SK-N-SH treated with all-trans-retinoic acid at 6 μM for 48 hours (cell line): Measurements from ENCODE around the gene VSNL1.
A peak's percentile ranks its signal among the peaks of the same experiment; 100 is the strongest.

Source experiments
- ATAC-seq: fragments of 200-7000 bp; cut with Tn5 transposase; 3 replicates; pipeline ENCODE4 v1.9.1; 2020; ENCODE audit warnings: mild to moderate bottlenecking, moderate library complexity
- ARNTL ChIP-seq: fragments of 450-650 bp; formaldehyde crosslinking; IDR thresholded peaks from 2 replicates; pipeline ENCODE4 v1.5.0; 2020; ENCODE audit warnings: low read depth, mild to moderate bottlenecking, moderate library complexity, borderline replicate concordance
- BACH2 ChIP-seq: fragments of 250-450 bp; sonication (Bioruptor Pico); IDR thresholded peaks from 2 replicates; pipeline ENCODE4 v1.9.0; 2021; ENCODE audit warnings: mild to moderate bottlenecking, borderline replicate concordance
- CREB5 ChIP-seq: fragments of 250-450 bp; sonication (Bioruptor Pico); IDR thresholded peaks from 2 replicates; pipeline ENCODE4 v1.5.1; 2020; ENCODE audit warnings: low read depth, mild to moderate bottlenecking, moderate library complexity
- CSDC2 ChIP-seq: fragments of 250-450 bp; sonication (Bioruptor Pico); IDR thresholded peaks from 2 replicates; pipeline ENCODE4 v1.5.0; 2020; ENCODE audit warnings: mild to moderate bottlenecking, moderate library complexity
- ESRRG ChIP-seq: fragments of 250-450 bp; sonication (Bioruptor Pico); IDR thresholded peaks from 2 replicates; pipeline ENCODE4 v1.6.1; 2021; ENCODE audit warnings: mild to moderate bottlenecking
- GLIS3 ChIP-seq: fragments of 250-450 bp; sonication (Bioruptor Pico); IDR thresholded peaks from 2 replicates; pipeline ENCODE4 v1.5.0; 2020; ENCODE audit warnings: mild to moderate bottlenecking, moderate library complexity
- ISL1 ChIP-seq: fragments of 250-450 bp; sonication (Bioruptor Pico); IDR thresholded peaks from 2 replicates; pipeline ENCODE4 v2.1.2; 2022; ENCODE audit warnings: mild to moderate bottlenecking, moderate library complexity
- OSR1 ChIP-seq: fragments of 250-450 bp; sonication (Bioruptor Pico); IDR thresholded peaks from 2 replicates; pipeline ENCODE4 v1.8.0; 2022; ENCODE audit warnings: moderate library complexity, mild to moderate bottlenecking, inconsistent platforms
- POU6F1 ChIP-seq: fragments of 250-450 bp; sonication (Bioruptor Pico); IDR thresholded peaks from 2 replicates; pipeline ENCODE4 v1.8.0; 2021; ENCODE audit warnings: low read depth, mild to moderate bottlenecking, moderate library complexity, borderline replicate concordance
- PPARA ChIP-seq: fragments of 250-450 bp; sonication (Bioruptor Pico); IDR thresholded peaks from 2 replicates; pipeline ENCODE4 v1.5.0; 2020; ENCODE audit warnings: mild to moderate bottlenecking, borderline replicate concordance
- RARB ChIP-seq: fragments of 250-450 bp; sonication (Bioruptor Pico); IDR thresholded peaks from 2 replicates; pipeline ENCODE4 v1.8.0; 2021; ENCODE audit warnings: mild to moderate bottlenecking, moderate library complexity
- SNAI2 ChIP-seq: fragments of 250-450 bp; sonication (Bioruptor Pico); IDR thresholded peaks from 2 replicates; pipeline ENCODE4 v1.5.0; 2020; ENCODE audit warnings: mild to moderate bottlenecking, moderate library complexity
- TOX ChIP-seq: fragments of 250-450 bp; sonication (Bioruptor Pico); IDR thresholded peaks from 2 replicates; pipeline ENCODE4 v1.8.0; 2021; ENCODE audit warnings: mild to moderate bottlenecking, moderate library complexity, borderline replicate concordance
- ZC3H10 ChIP-seq: fragments of 250-450 bp; sonication (Bioruptor Pico); IDR thresholded peaks from 2 replicates; pipeline ENCODE4 v1.5.1; 2021; ENCODE audit warnings: mild to moderate bottlenecking, moderate library complexity
- ZFP3 ChIP-seq: fragments of 250-450 bp; sonication (Bioruptor Pico); IDR thresholded peaks from 2 replicates; pipeline ENCODE4 v1.5.0; 2020; ENCODE audit warnings: mild to moderate bottlenecking, moderate library complexity
- ZNF565 ChIP-seq: fragments of 450-650 bp; formaldehyde crosslinking; conservative IDR thresholded peaks from 2 replicates; pipeline ENCODE4 v1.5.0; 2020; ENCODE audit warnings: low read depth, mild to moderate bottlenecking, moderate library complexity
- ZNF70 ChIP-seq: fragments of 450-650 bp; formaldehyde crosslinking; IDR thresholded peaks from 2 replicates; pipeline ENCODE4 v1.5.0; 2020; ENCODE audit warnings: mild to moderate bottlenecking, moderate library complexity
- ZNF8 ChIP-seq: fragments of 450-650 bp; formaldehyde crosslinking; IDR thresholded peaks from 2 replicates; pipeline ENCODE4 v1.5.0; 2020; ENCODE audit warnings: mild to moderate bottlenecking, moderate library complexity
- TF ChIP-seq, protein P1 (sequence below): fragments of 250-450 bp; sonication (Bioruptor Pico); IDR thresholded peaks from 2 replicates; pipeline ENCODE4 v1.5.1; 2021; ENCODE audit warnings: mild to moderate bottlenecking, moderate library complexity
- TF ChIP-seq, protein P2 (sequence below): fragments of 250-450 bp; sonication (Bioruptor Pico); IDR thresholded peaks from 2 replicates; pipeline ENCODE4 v1.5.0; 2020; ENCODE audit warnings: mild to moderate bottlenecking, moderate library complexity

VSNL1 gene

GRCh38 chr2:17661460-17661859 is 121.0 kb downstream of the VSNL1 start:
- ATAC-seq = no peak
- TF ChIP-seq CSDC2 (CRISPR knock-in tag) (no peak), OSR1 (no peak), ZNF565 (CRISPR knock-in tag) (no peak), ZFP3 (CRISPR knock-in tag) (no peak), TOX (no peak), RARB (CRISPR knock-in tag) (no peak), ZNF8 (CRISPR knock-in tag) (no peak)

GRCh38 chr2:17662723-17663122 is 122.2 kb downstream of the VSNL1 start:
- TF ChIP-seq, protein P1, sequence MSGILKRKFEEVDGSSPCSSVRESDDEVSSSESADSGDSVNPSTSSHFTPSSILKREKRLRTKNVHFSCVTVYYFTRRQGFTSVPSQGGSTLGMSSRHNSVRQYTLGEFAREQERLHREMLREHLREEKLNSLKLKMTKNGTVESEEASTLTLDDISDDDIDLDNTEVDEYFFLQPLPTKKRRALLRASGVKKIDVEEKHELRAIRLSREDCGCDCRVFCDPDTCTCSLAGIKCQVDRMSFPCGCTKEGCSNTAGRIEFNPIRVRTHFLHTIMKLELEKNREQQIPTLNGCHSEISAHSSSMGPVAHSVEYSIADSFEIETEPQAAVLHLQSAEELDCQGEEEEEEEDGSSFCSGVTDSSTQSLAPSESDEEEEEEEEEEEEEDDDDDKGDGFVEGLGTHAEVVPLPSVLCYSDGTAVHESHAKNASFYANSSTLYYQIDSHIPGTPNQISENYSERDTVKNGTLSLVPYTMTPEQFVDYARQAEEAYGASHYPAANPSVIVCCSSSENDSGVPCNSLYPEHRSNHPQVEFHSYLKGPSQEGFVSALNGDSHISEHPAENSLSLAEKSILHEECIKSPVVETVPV = no peak
- no peak for TF ChIP-seq POU6F1 (CRISPR knock-in tag)
- no peak for TF ChIP-seq ZNF8 (CRISPR knock-in tag)
- TF ChIP-seq PPARA (CRISPR knock-in tag) = no peak
- TF ChIP-seq GLIS3 (CRISPR knock-in tag) = no peak
- TF ChIP-seq ESRRG (CRISPR knock-in tag) = no peak
- TF ChIP-seq ZC3H10 = no peak
- TF ChIP-seq ZNF70 = no peak
- ATAC-seq = no peak

- ATAC-seq = no peak
- no peak for TF ChIP-seq PPARA (CRISPR knock-in tag)
- TF ChIP-seq BACH2 (CRISPR knock-in tag) = no peak
- TF ChIP-seq, protein P2, sequence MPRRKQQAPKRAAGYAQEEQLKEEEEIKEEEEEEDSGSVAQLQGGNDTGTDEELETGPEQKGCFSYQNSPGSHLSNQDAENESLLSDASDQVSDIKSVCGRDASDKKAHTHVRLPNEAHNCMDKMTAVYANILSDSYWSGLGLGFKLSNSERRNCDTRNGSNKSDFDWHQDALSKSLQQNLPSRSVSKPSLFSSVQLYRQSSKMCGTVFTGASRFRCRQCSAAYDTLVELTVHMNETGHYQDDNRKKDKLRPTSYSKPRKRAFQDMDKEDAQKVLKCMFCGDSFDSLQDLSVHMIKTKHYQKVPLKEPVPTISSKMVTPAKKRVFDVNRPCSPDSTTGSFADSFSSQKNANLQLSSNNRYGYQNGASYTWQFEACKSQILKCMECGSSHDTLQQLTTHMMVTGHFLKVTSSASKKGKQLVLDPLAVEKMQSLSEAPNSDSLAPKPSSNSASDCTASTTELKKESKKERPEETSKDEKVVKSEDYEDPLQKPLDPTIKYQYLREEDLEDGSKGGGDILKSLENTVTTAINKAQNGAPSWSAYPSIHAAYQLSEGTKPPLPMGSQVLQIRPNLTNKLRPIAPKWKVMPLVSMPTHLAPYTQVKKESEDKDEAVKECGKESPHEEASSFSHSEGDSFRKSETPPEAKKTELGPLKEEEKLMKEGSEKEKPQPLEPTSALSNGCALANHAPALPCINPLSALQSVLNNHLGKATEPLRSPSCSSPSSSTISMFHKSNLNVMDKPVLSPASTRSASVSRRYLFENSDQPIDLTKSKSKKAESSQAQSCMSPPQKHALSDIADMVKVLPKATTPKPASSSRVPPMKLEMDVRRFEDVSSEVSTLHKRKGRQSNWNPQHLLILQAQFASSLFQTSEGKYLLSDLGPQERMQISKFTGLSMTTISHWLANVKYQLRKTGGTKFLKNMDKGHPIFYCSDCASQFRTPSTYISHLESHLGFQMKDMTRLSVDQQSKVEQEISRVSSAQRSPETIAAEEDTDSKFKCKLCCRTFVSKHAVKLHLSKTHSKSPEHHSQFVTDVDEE (CRISPR knock-in tag) = no peak
- no peak for TF ChIP-seq ARNTL (CRISPR knock-in tag)
- no peak for TF ChIP-seq ZNF565 (CRISPR knock-in tag)
- TF ChIP-seq CREB5 = no peak
- no peak for TF ChIP-seq ZNF70
Measured at GRCh38 chr2:17664534-17664933, 124.0 kb downstream of the VSNL1 start.

DNA sequence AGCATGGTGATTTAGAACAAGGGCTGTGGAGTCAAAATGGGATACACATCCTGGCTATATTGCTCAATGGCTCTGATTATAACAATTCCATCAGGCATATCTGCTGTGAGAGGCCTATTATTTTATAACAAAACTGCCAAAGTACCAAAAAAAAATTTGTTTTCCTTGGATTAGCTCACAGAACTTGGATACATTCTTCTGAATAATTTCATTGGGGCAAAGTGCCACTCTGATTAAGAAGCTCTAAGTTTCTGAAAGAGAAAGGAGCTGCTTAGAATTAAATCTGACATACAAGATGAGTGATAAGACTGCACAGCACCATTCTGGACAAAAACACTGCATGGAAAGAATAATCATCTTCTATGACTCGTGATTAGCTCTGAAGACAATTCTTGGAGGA is 127.4 kb downstream of the VSNL1 start:
- TF ChIP-seq ISL1 (CRISPR knock-in tag) = peak; percentile 65
- TF ChIP-seq BACH2 (CRISPR knock-in tag) = no peak
- ATAC-seq = peak; percentile 48

DNA sequence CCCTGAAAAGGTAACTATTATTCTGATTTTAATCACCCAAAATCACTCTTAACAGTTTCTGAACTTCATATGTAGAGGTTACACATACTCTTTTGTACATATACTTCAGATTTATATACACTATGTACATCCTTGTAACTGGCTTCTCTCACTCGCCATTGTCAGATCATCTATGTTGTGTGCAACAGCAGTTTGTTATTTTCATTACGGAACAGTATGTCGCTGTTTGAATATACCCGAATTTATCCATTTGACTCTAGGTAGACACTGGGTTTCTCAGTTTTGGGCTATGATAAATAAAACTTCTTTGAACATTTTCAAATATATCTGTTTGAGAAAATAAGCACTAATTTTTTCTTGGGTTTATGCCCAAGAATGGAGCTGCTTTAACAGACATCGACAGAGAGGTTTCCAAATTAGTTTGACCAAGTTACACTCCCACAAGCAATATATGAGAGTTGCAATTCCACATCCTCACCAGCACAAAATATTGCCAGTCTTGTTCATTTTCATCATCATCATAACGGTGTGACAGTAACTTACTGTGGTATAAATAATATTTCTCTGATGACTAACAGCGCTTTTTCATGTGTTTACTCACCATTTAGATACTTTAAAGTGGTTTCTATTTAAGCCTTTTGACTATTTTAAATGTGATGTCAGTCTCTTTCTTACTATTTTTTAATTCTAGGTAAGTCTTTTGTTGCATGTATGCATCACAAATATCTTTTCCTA is 132.3 kb downstream of the VSNL1 start:
- ATAC-seq = peak; percentile 93
- TF ChIP-seq, protein P2 (CRISPR knock-in tag) = no peak
- TF ChIP-seq SNAI2 (no peak), BACH2 (CRISPR knock-in tag) (no peak), ZFP3 (CRISPR knock-in tag) (no peak), PPARA (CRISPR knock-in tag) (no peak), ISL1 (CRISPR knock-in tag) (no peak), POU6F1 (CRISPR knock-in tag) (no peak)
